Measurements from ENCODE around the gene XPO1.
"Not testable (repeated sequence)": the region's sequence is repeated elsewhere in the genome, so short reads cannot be mapped to it uniquely, and the experiment has no call there.

XPO1 gene

GRCh38 chr2:61538200-61538919, at the start of gene XPO1:
Gene XPO1 (minus strand): TSS chr2:61538356. CDS start chr2:61533897, 4,459 bp downstream.
- peak within 1 kb of the TSS; percentile 97 for H3K27ac ChIP-seq (ENCODE audit: low read depth, low read length)
- peaks cover 2 to 35% (median 30%) of the 10 kb centered on the region in 5 donors for H3K4me1 ChIP-seq (ENCODE audit: control insufficient read depth in 5 of 5, insufficient read depth in 5 of 5, low read length in 5 of 5)

GRCh38 chr2:61586928-61587327, 48.8 kb upstream of the XPO1 start:
- H3K27me3 ChIP-seq (ENCODE audit: control insufficient read depth in 5 of 5, insufficient read depth in 4 of 5, low read length in 5 of 5); H3K4me1 ChIP-seq (ENCODE audit: control insufficient read depth in 5 of 5, insufficient read depth in 5 of 5, low read length in 5 of 5); H3K9me3 ChIP-seq (ENCODE audit: control insufficient read depth in 5 of 5, low read length in 5 of 5); H3K9ac ChIP-seq (ENCODE audit: low read length in 5 of 5); H3K36me3 ChIP-seq (ENCODE audit: control insufficient read depth in 5 of 5, insufficient read depth in 5 of 5, low read length in 5 of 5); H3K4me3 ChIP-seq (ENCODE audit: low read depth in 1 of 5, low read length in 5 of 5); H3K27ac ChIP-seq (ENCODE audit: low read depth, low read length): not testable (repeated sequence)

More at GRCh38 chr2:61538200-61538919, at the start of gene XPO1:
- Histone ChIP-seq H3K9ac (ENCODE audit: low read length in 5 of 5) (peak within 1 kb of the TSS; percentile 81 to 96 (median 92)), H3K27me3 (ENCODE audit: control insufficient read depth in 5 of 5, insufficient read depth in 4 of 5, low read length in 5 of 5) (no peaks in the 10 kb centered on the region), H3K36me3 (ENCODE audit: control insufficient read depth in 5 of 5, insufficient read depth in 5 of 5, low read length in 5 of 5) (no peaks in the 10 kb centered on the region), H3K9me3 (ENCODE audit: control insufficient read depth in 5 of 5, low read length in 5 of 5) (no peaks in the 10 kb centered on the region), H3K4me3 (ENCODE audit: low read depth in 1 of 5, low read length in 5 of 5) (peak within 1 kb of the TSS; percentile 76 to 92 (median 91))

GRCh38 chr2:61585383-61585782, 47.2 kb upstream of the XPO1 start:
- H3K4me3 ChIP-seq (ENCODE audit: low read depth in 1 of 5, low read length in 5 of 5) = no peak overlapping the region
- no peak overlapping the region for H3K27ac ChIP-seq (ENCODE audit: low read depth, low read length)
- no peaks in the 10 kb centered on the region for H3K9me3 ChIP-seq (ENCODE audit: control insufficient read depth in 5 of 5, low read length in 5 of 5)
- no peaks in the 10 kb centered on the region for H3K27me3 ChIP-seq (ENCODE audit: control insufficient read depth in 5 of 5, insufficient read depth in 4 of 5, low read length in 5 of 5)
- no peaks in the 10 kb centered on the region for H3K36me3 ChIP-seq (ENCODE audit: control insufficient read depth in 5 of 5, insufficient read depth in 5 of 5, low read length in 5 of 5)
- peaks cover 0 to 8% (median 0%) of the 10 kb centered on the region in 5 donors for H3K4me1 ChIP-seq (ENCODE audit: control insufficient read depth in 5 of 5, insufficient read depth in 5 of 5, low read length in 5 of 5)
- H3K9ac ChIP-seq (ENCODE audit: low read length in 5 of 5) = no peak overlapping the region

GRCh38 chr2:61584368-61584767, 46.2 kb upstream of the XPO1 start:
- not testable (repeated sequence) for H3K9me3 ChIP-seq (ENCODE audit: control insufficient read depth in 5 of 5, low read length in 5 of 5); H3K27ac ChIP-seq (ENCODE audit: low read depth, low read length); H3K27me3 ChIP-seq (ENCODE audit: control insufficient read depth in 5 of 5, insufficient read depth in 4 of 5, low read length in 5 of 5); H3K4me3 ChIP-seq (ENCODE audit: low read depth in 1 of 5, low read length in 5 of 5); H3K4me1 ChIP-seq (ENCODE audit: control insufficient read depth in 5 of 5, insufficient read depth in 5 of 5, low read length in 5 of 5); H3K36me3 ChIP-seq (ENCODE audit: control insufficient read depth in 5 of 5, insufficient read depth in 5 of 5, low read length in 5 of 5); H3K9ac ChIP-seq (ENCODE audit: low read length in 5 of 5)

- H3K27me3 ChIP-seq (ENCODE audit: control insufficient read depth in 5 of 5, insufficient read depth in 4 of 5, low read length in 5 of 5) = no peaks in the 10 kb centered on the region
- H3K9me3 ChIP-seq (ENCODE audit: control insufficient read depth in 5 of 5, low read length in 5 of 5) = no peaks in the 10 kb centered on the region
- H3K4me1 ChIP-seq (ENCODE audit: control insufficient read depth in 5 of 5, insufficient read depth in 5 of 5, low read length in 5 of 5) = peaks cover 0 to 8% (median 0%) of the 10 kb centered on the region in 5 donors
- no peaks in the 10 kb centered on the region for H3K36me3 ChIP-seq (ENCODE audit: control insufficient read depth in 5 of 5, insufficient read depth in 5 of 5, low read length in 5 of 5)
- no peak overlapping the region for H3K4me3 ChIP-seq (ENCODE audit: low read depth in 1 of 5, low read length in 5 of 5)
- no peak overlapping the region for H3K27ac ChIP-seq (ENCODE audit: low read depth, low read length)
- no peak overlapping the region for H3K9ac ChIP-seq (ENCODE audit: low read length in 5 of 5)
Observed at GRCh38 chr2:61582165-61582564, 44.0 kb upstream of the XPO1 start.

- no peaks in the 10 kb centered on the region for H3K36me3 ChIP-seq (ENCODE audit: control insufficient read depth in 5 of 5, insufficient read depth in 5 of 5, low read length in 5 of 5)
- no peak overlapping the region for H3K4me3 ChIP-seq (ENCODE audit: low read depth in 1 of 5, low read length in 5 of 5)
- H3K9me3 ChIP-seq (ENCODE audit: control insufficient read depth in 5 of 5, low read length in 5 of 5) = no peaks in the 10 kb centered on the region
- peaks cover 0 to 8% (median 0%) of the 10 kb centered on the region in 5 donors for H3K4me1 ChIP-seq (ENCODE audit: control insufficient read depth in 5 of 5, insufficient read depth in 5 of 5, low read length in 5 of 5)
- H3K9ac ChIP-seq (ENCODE audit: low read length in 5 of 5) = no peak overlapping the region
- H3K27me3 ChIP-seq (ENCODE audit: control insufficient read depth in 5 of 5, insufficient read depth in 4 of 5, low read length in 5 of 5) = no peaks in the 10 kb centered on the region
- no peak overlapping the region for H3K27ac ChIP-seq (ENCODE audit: low read depth, low read length)
Observed at GRCh38 chr2:61581716-61582115, 43.6 kb upstream of the XPO1 start.

GRCh38 chr2:61575447-61575859, 37.3 kb upstream of the XPO1 start:
- Histone ChIP-seq H3K9ac (ENCODE audit: low read length in 5 of 5) (no peak overlapping the region), H3K4me1 (ENCODE audit: control insufficient read depth in 5 of 5, insufficient read depth in 5 of 5, low read length in 5 of 5) (peaks cover 0 to 3% (median 0%) of the 10 kb centered on the region in 5 donors), H3K4me3 (ENCODE audit: low read depth in 1 of 5, low read length in 5 of 5) (no peak overlapping the region), H3K9me3 (ENCODE audit: control insufficient read depth in 5 of 5, low read length in 5 of 5) (no peaks in the 10 kb centered on the region), H3K27me3 (ENCODE audit: control insufficient read depth in 5 of 5, insufficient read depth in 4 of 5, low read length in 5 of 5) (no peaks in the 10 kb centered on the region), H3K36me3 (ENCODE audit: control insufficient read depth in 5 of 5, insufficient read depth in 5 of 5, low read length in 5 of 5) (no peaks in the 10 kb centered on the region), H3K27ac (ENCODE audit: low read depth, low read length) (no peak overlapping the region)

GRCh38 chr2:61566566-61566965, 28.4 kb upstream of the XPO1 start:
- Histone ChIP-seq H3K27me3 (ENCODE audit: control insufficient read depth in 5 of 5, insufficient read depth in 4 of 5, low read length in 5 of 5) (no peaks in the 10 kb centered on the region), H3K27ac (ENCODE audit: low read depth, low read length) (no peak overlapping the region), H3K9ac (ENCODE audit: low read length in 5 of 5) (no peak overlapping the region), H3K9me3 (ENCODE audit: control insufficient read depth in 5 of 5, low read length in 5 of 5) (no peaks in the 10 kb centered on the region), H3K4me1 (ENCODE audit: control insufficient read depth in 5 of 5, insufficient read depth in 5 of 5, low read length in 5 of 5) (no peaks in the 10 kb centered on the region), H3K36me3 (ENCODE audit: control insufficient read depth in 5 of 5, insufficient read depth in 5 of 5, low read length in 5 of 5) (no peaks in the 10 kb centered on the region), H3K4me3 (ENCODE audit: low read depth in 1 of 5, low read length in 5 of 5) (no peak overlapping the region)

GRCh38 chr2:61562615-61563014, 24.5 kb upstream of the XPO1 start:
- H3K9me3 ChIP-seq (ENCODE audit: control insufficient read depth in 5 of 5, low read length in 5 of 5) = no peaks in the 10 kb centered on the region
- H3K27me3 ChIP-seq (ENCODE audit: control insufficient read depth in 5 of 5, insufficient read depth in 4 of 5, low read length in 5 of 5) = no peaks in the 10 kb centered on the region
- no peaks in the 10 kb centered on the region for H3K36me3 ChIP-seq (ENCODE audit: control insufficient read depth in 5 of 5, insufficient read depth in 5 of 5, low read length in 5 of 5)
- no peak overlapping the region for H3K9ac ChIP-seq (ENCODE audit: low read length in 5 of 5)
- no peak overlapping the region for H3K4me3 ChIP-seq (ENCODE audit: low read depth in 1 of 5, low read length in 5 of 5)
- no peak overlapping the region for H3K27ac ChIP-seq (ENCODE audit: low read depth, low read length)
- no peaks in the 10 kb centered on the region for H3K4me1 ChIP-seq (ENCODE audit: control insufficient read depth in 5 of 5, insufficient read depth in 5 of 5, low read length in 5 of 5)

- H3K9ac ChIP-seq (ENCODE audit: low read length in 5 of 5) = no peak overlapping the region
Observed at GRCh38 chr2:61558160-61558559, 20.0 kb upstream of the XPO1 start.

More at GRCh38 chr2:61558160-61558559, 20.0 kb upstream of the XPO1 start:
- Histone ChIP-seq H3K4me1 (ENCODE audit: control insufficient read depth in 5 of 5, insufficient read depth in 5 of 5, low read length in 5 of 5) (no peaks in the 10 kb centered on the region), H3K27me3 (ENCODE audit: control insufficient read depth in 5 of 5, insufficient read depth in 4 of 5, low read length in 5 of 5) (no peaks in the 10 kb centered on the region), H3K36me3 (ENCODE audit: control insufficient read depth in 5 of 5, insufficient read depth in 5 of 5, low read length in 5 of 5) (no peaks in the 10 kb centered on the region), H3K4me3 (ENCODE audit: low read depth in 1 of 5, low read length in 5 of 5) (no peak overlapping the region), H3K27ac (ENCODE audit: low read depth, low read length) (no peak overlapping the region), H3K9me3 (ENCODE audit: control insufficient read depth in 5 of 5, low read length in 5 of 5) (no peaks in the 10 kb centered on the region)
